Subcutaneous adipose tissue (tissue), 4 donors: ENCODE measurements around the gene MGP. TPM values are rescaled to one million over a fixed set of nuclear protein-coding genes. Genes with fewer than 3 reads are reported as not detected.

Experiments
- CTCF ChIP-seq: fragments of 450-650 bp; IDR thresholded peaks from one replicate; pipeline ENCODE4 v1.5.1; 2016; ENCODE audit warnings: low read depth, mild to moderate bottlenecking, control low read depth, antibody characterized with exemption, moderate library complexity
- total RNA-seq, 4 donors: library from RNA; depleted of rRNA; stranded (reverse); fragments of >200 nt; gene quantifications; one replicate each; pipeline ENCODE4 v1.1.0, GENCODE V29; 2016

The MGP gene
- total RNA-seq, 4 donors from 2014 or later, result 192 to 366 (median 221) TPM

GRCh38 chr12:14927267-14927666 lies 41.6 kb upstream of the MGP start:
- no peak for TF ChIP-seq CTCF

DNA sequence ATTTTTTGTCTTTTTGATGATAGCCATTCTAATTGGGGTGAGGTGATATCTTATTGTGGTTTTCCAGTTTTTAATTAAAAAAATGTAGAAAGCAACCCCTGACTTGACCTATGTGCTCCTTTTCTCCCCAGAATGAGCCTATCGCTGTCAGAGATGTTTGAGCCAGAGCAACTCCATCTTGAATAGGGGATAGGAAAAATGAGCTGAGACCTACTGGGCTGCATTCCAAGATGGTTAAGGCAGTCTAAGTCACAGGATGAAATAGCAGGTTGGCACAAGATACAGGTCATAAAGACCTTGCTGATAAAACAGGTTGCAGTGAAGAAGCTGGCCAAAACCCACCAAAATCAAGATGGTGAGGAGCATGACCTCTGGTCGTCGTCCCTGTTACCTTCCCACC lies 38.9 kb upstream of the MGP start:
- no peak for TF ChIP-seq CTCF

- TF ChIP-seq CTCF, result no peak
Observed at GRCh38 chr12:14923944-14924343, 38.3 kb upstream of the MGP start.

GRCh38 chr12:14921218-14921617 lies 35.6 kb upstream of the MGP start:
- TF ChIP-seq CTCF, result no peak

DNA sequence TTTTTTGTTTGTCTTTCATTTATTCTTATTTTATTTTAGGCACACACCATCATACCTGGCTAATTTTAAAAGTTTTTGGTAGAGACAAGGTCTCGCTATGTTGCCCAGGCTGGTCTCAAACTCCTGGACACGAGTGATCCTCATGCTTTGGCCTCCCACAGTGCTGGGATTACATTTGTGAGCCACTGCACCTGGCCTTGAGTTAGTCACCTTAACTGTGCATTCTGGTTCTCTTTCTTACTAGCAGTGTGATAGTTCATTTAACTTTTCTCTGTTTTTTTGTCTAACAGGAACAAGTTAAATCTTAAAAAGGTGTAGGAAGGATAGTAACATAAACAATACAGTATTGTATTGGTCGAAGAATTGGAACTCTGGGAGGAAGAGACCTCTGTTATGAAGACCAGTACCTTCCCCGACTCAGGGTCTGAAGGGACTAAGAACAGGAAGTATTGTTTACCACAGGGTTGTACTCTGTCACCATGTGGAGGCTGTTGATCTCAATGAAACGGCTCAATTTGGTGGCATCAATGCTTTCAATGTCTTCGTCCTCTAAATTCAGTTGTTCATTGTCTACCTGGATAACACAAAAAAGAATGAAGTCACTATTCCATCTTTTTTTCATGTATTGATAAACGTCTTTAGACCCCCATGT lies 34.9 kb upstream of the MGP start:
- no peak for TF ChIP-seq CTCF

DNA sequence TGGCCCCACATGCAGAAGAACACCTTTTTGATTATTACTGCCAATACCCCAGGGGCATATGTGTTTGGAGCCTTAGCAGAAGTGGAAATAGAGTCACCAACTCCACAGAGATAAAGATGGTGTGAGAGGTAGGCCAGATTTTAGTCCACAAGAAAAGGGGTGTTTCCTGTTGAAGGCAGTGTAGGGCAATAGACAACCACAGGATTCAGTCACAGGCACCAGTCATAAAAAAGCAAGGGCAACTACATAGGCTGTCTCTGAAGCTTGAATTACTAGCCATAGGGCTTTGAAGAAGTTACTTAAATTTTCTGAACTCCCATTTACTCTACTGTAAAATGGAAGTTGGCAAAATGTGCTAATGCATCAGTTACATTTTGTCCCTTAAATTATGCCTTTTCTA lies 33.8 kb upstream of the MGP start:
- TF ChIP-seq CTCF, result no peak

DNA sequence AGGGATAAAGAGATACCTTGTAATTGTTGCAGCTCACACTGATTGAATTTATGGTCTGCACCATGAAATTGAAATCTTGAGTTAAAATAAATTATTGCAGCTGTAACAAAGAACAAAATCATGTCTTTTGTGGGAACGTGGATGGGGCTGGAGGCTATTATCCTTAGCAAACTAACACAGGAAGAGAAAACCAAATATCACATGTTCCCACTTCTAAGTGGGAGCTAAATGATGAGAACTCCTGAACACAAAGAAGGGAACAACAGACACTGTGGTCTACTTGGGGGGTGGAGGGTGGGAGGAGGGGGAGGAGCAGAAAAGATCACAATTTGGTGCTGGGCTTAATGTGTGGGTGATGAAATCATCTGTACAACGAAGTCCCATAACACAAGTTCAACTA lies 30.1 kb upstream of the MGP start:
- TF ChIP-seq CTCF, result no peak
